K562 (cell line): ENCODE measurements around the gene ERH. TPM values are rescaled to one million over a fixed set of nuclear protein-coding genes. Genes with fewer than 3 reads are reported as not detected.

Experiments used
- ATAC-seq: fragments of 200-7000 bp; cut with Tn5 transposase; 3 replicates; pipeline ENCODE4 v1.9.1; 2020; ENCODE audit warnings: moderate library complexity
- BruUV-seq: library from RNA; stranded (reverse); fragments of 400-500 nt; replicated peaks from 2 replicates; lab custom pipeline; 2021; lab: Mats Ljungman, UMichigan
- CTCF ChIA-PET: fragments of 300-600 bp; formaldehyde crosslinking; extraction: SDS; loops from one replicate; lab custom pipeline; 2021; ENCODE audit warnings: low intra/inter-chr PET ratio; lab: Yijun Ruan, JAX
- POLR2A ChIA-PET: fragments of 300-600, 350-650 bp; sonication (Branson Sonifier 250); formaldehyde crosslinking; extraction: SDS; loops from one replicate; lab custom pipeline; 2021; ENCODE audit warnings: antibody characterized with exemption, inconsistent platforms; lab: Yijun Ruan, JAX
- DNase-seq, 4 experiments: peaks; one replicate each; pipeline versions ENCODE4 v3.0.0 to v3.0.0-alpha.2; 2011 to 2018; ENCODE audit warnings: low spot score in 3 of 4, mixed read lengths in 3 of 4; ENCODE audit errors: extremely low read depth in 1 of 4
- FAIRE-seq: peaks from 2 replicates; lab custom pipeline; 2011; peaks lifted over from hg19 to GRCh38; lab: Jason Lieb, UNC
- H2AFZ ChIP-seq: 2 replicates; pipeline ENCODE4 v1.6.0; 2011; ENCODE audit warnings: low read depth, low read length, control low read depth, inconsistent platforms
- H3K27ac ChIP-seq: fragments of 200-600 bp; 3 replicates; pipeline ENCODE4 v1.8.0; 2011; ENCODE audit warnings: low read depth, mild to moderate bottlenecking, control low read depth, inconsistent platforms, low read length, moderate library complexity, mixed read lengths; ENCODE audit errors: extremely low read depth
- H3K27me3 ChIP-seq, 2 experiments: fragments of 300-600 bp in 1 of 2; 2 replicates in 1 of 2; 3 replicates in 1 of 2; pipeline versions ENCODE4 v1.6.0 to v1.8.0; 2011; ENCODE audit warnings: inconsistent platforms in 2 of 2, low read length in 2 of 2, mild to moderate bottlenecking in 1 of 2, mixed read lengths in 1 of 2, moderate library complexity in 1 of 2; ENCODE audit not compliant: control insufficient read depth in 2 of 2, insufficient read depth in 2 of 2
- H3K36me3 ChIP-seq: fragments of 300-600 bp; 3 replicates; pipeline ENCODE4 v1.8.0; 2011; ENCODE audit warnings: mild to moderate bottlenecking, low read length, inconsistent platforms; ENCODE audit not compliant: control insufficient read depth, insufficient read depth
- H3K4me1 ChIP-seq, 2 experiments: fragments of 200-600 bp in 1 of 2; replicated peaks in 1 of 2; 2 replicates in 1 of 2; 3 replicates in 1 of 2; pipeline versions ENCODE4 v1.5.1 to v1.8.0; 2011; ENCODE audit warnings: inconsistent platforms in 2 of 2, low read length in 2 of 2, mild to moderate bottlenecking in 1 of 2, mixed read lengths in 1 of 2, moderate library complexity in 1 of 2; ENCODE audit not compliant: control insufficient read depth in 2 of 2, insufficient read depth in 2 of 2
- H3K4me2 ChIP-seq: 2 replicates; pipeline ENCODE4 v1.6.1; 2011; ENCODE audit warnings: low read length, control low read depth, inconsistent platforms, mixed read lengths; ENCODE audit not compliant: insufficient read depth
- H3K4me3 ChIP-seq: fragments of 200-600 bp; sonication (generic), shearing (Covaris generic); 2 replicates; pipeline ENCODE4 v1.5.1; 2016; ENCODE audit warnings: control low read depth, inconsistent platforms
- H3K79me2 ChIP-seq: fragments of 200-600 bp; 3 replicates; pipeline ENCODE4 v1.8.0; 2011; ENCODE audit warnings: low read length, inconsistent platforms; ENCODE audit not compliant: control insufficient read depth, insufficient read depth
- H3K9ac ChIP-seq, 2 experiments: 2 replicates each; pipeline versions ENCODE4 v1.6.0 to v1.6.1; 2011; ENCODE audit warnings: low read depth in 2 of 2, low read length in 2 of 2, control low read depth in 1 of 2, inconsistent platforms in 1 of 2, mild to moderate bottlenecking in 1 of 2, mixed read lengths in 1 of 2; ENCODE audit not compliant: insufficient read depth in 1 of 2
- H3K9me1 ChIP-seq: one replicate; pipeline ENCODE4 v1.6.0; 2011; ENCODE audit warnings: inconsistent platforms, mild to moderate bottlenecking, low read length, moderate library complexity; ENCODE audit not compliant: control insufficient read depth, insufficient read depth
- H3K9me3 ChIP-seq: replicated peaks from 2 replicates; pipeline ENCODE4 v1.5.1; 2011; ENCODE audit warnings: low read depth, low read length, inconsistent platforms; ENCODE audit not compliant: control insufficient read depth, insufficient read depth
- H4K20me1 ChIP-seq: replicated peaks from 2 replicates; pipeline ENCODE4 v1.6.1; 2011; ENCODE audit warnings: low read length, inconsistent platforms, mixed read lengths; ENCODE audit not compliant: control insufficient read depth, insufficient read depth
- DMBX1 ChIP-seq: fragments of 250-450 bp; sonication (Bioruptor Pico); IDR thresholded peaks from 2 replicates; pipeline ENCODE4 v1.8.0; 2022; ENCODE audit warnings: inconsistent platforms, mild to moderate bottlenecking, moderate library complexity, borderline replicate concordance
- EP400 ChIP-seq: fragments of 450-650 bp; IDR thresholded peaks from 2 replicates; pipeline ENCODE4 v1.6.1; 2017; ENCODE audit warnings: antibody characterized with exemption, mild to moderate bottlenecking, moderate library complexity
- FOXP4 ChIP-seq: sonication (generic); formaldehyde crosslinking; IDR thresholded peaks from 2 replicates; pipeline ENCODE4 v1.8.0; 2022; ENCODE audit warnings: mild to moderate bottlenecking, missing genetic modification reagents, borderline replicate concordance
- GABPB1 ChIP-seq: sonication (generic); formaldehyde crosslinking; IDR thresholded peaks from 2 replicates; pipeline ENCODE4 v1.8.0; 2022; ENCODE audit warnings: mild to moderate bottlenecking, missing genetic modification reagents
- GTF2B ChIP-seq: IDR thresholded peaks from 2 replicates; pipeline ENCODE4 v1.6.1; 2011; ENCODE audit not compliant: insufficient read length; ENCODE audit errors: extremely low read depth
- HMGXB4 ChIP-seq: sonication (generic); formaldehyde crosslinking; IDR thresholded peaks from 2 replicates; pipeline ENCODE4 v1.8.1; 2023; ENCODE audit warnings: mild to moderate bottlenecking, missing genetic modification reagents
- MCM2 ChIP-seq: fragments of 450-650 bp; IDR thresholded peaks from 2 replicates; pipeline ENCODE4 v1.6.1; 2017; ENCODE audit warnings: low read depth, mild to moderate bottlenecking
- PHB ChIP-seq: fragments of 250-450 bp; sonication (Bioruptor Pico); IDR thresholded peaks from 2 replicates; pipeline ENCODE4 v1.5.0; 2021
- RBM17 ChIP-seq: fragments of 200-400 bp; formaldehyde crosslinking; IDR thresholded peaks from 2 replicates; pipeline ENCODE4 v1.6.1; 2017; ENCODE audit warnings: low read depth, mild to moderate bottlenecking, low read length, borderline replicate concordance
- SETDB1 ChIP-seq: IDR thresholded peaks from one replicate; pipeline ENCODE4 v1.6.1; 2012; ENCODE audit warnings: low read length, control low read depth, inconsistent platforms
- SRSF1 ChIP-seq: fragments of 200-400 bp; formaldehyde crosslinking; IDR thresholded peaks from 2 replicates; pipeline ENCODE4 v1.6.1; 2017; ENCODE audit warnings: mild to moderate bottlenecking, low read depth, low read length, moderate library complexity
- TAF1 ChIP-seq: IDR thresholded peaks from 2 replicates; pipeline ENCODE4 v1.6.1; 2011; ENCODE audit warnings: mild to moderate bottlenecking, low read length, moderate library complexity; ENCODE audit not compliant: insufficient read depth, control insufficient read depth, severe bottlenecking; ENCODE audit errors: extremely low read depth
- VEZF1 ChIP-seq: fragments of 200-800 bp; sonication (Bioruptor generic); IDR thresholded peaks from 2 replicates; pipeline ENCODE4 v1.6.1; 2017; ENCODE audit warnings: missing genetic modification characterization, missing compliant biosample characterization
- ZNF354B ChIP-seq: fragments of 250-450 bp; sonication (Bioruptor Pico); IDR thresholded peaks from 2 replicates; pipeline ENCODE4 v1.4.0; 2020
- WGBS: fragments of 100-300 bp; shearing (Covaris generic); methylation state at CpG from one replicate; pipeline ENCODE4 v1.1.6; 2016; ENCODE audit warnings: low coverage, mixed read lengths; ENCODE audit not compliant: insufficient coverage; ENCODE audit errors: missing lambda C conversion rate; 5-methylcytosine and 5-hydroxymethylcytosine counted together
- in situ Hi-C: fragments of 300-500 bp; cut with MboI; formaldehyde crosslinking; loops from 4 replicates; pipeline ENCODE4 v1.15.0; 2018; ENCODE audit warnings: inconsistent platforms, mixed read lengths
- intact Hi-C: fragments of 100-400 bp; cut with micrococcal nuclease; formaldehyde crosslinking; loops from 2 replicates; pipeline ENCODE4 v1.14.2; 2022
- polyA plus RNA-seq, 8 experiments: library from polyadenylated mRNA; depleted of rRNA in 4 of 8; stranded (reverse) in 5 of 8; unstranded in 3 of 8; fragments of >200 nt; fragmentation: Nextera tagmentation in 2 of 8; fragmentation: Illumina TruSeq in 1 of 8; extraction: Ambion mirVana in 2 of 8; extraction: Trizol in 1 of 8; gene quantifications; 2 replicates each; pipeline versions ENCODE4 v1.2.1 to v1.2.3, GENCODE V29; 2011 to 2014; ENCODE audit warnings: inconsistent platforms in 1 of 8, missing spikeins in 1 of 8
- total RNA-seq, 7 experiments: library from RNA; depleted of rRNA in 6 of 7; stranded (reverse); fragments of >200 nt in 6 of 7; fragmentation: Illumina TruSeq in 2 of 7; extraction: Trizol in 2 of 7; gene quantifications; 2 replicates each; pipeline versions ENCODE4 v1.2.1 to v1.2.3, GENCODE V29; 2011 to 2021; ENCODE audit warnings: low replicate concordance in 1 of 7

The ERH gene
- total and polyA plus RNA-seq, 9 of the 15 experiments (the other 6 are each of a cell fraction or from before 2014, with no cell fraction given): 78.2 to 474 (median 250) TPM

GRCh38 chr14:69387311-69387710 lies 10.8 kb downstream of the ERH start:
- H3K4me2 ChIP-seq: no peak overlapping the region
- H3K79me2 ChIP-seq: peaks cover 94% of the 10 kb centered on the region
- no peaks in the 10 kb centered on the region for H3K9me3 ChIP-seq
- POLR2A ChIA-PET: interaction anchor here (0.6 to 1.7 kb wide), 4 partner anchors 9 to 369 kb away, joined by 3 to 10 read pairs (median 5); partner anchors contain the start of genes ERH and SLC39A9
- peaks cover 9% of the 10 kb centered on the region for H4K20me1 ChIP-seq
- no peak overlapping the region for H2AFZ ChIP-seq
- 97% methylated on average over 3 of the region's 3 CpGs for WGBS
- CTCF ChIA-PET: no interaction called here
- in situ Hi-C loops: no loop called here
- no peak for DNase-seq
- peaks cover 95% of the 10 kb centered on the region for H3K36me3 ChIP-seq
- no peak overlapping the region for H3K9ac ChIP-seq
- no peak overlapping the region for H3K27ac ChIP-seq
- BruUV-seq: no TSS peak
- FAIRE-seq: no peak
- no peak for ATAC-seq
- no peaks in the 10 kb centered on the region for H3K4me1 ChIP-seq
- no peaks in the 10 kb centered on the region for H3K27me3 ChIP-seq
- no peaks in the 10 kb centered on the region for H3K9me1 ChIP-seq
- intact Hi-C loops: no loop called here
- no peak overlapping the region for H3K4me3 ChIP-seq
- TF ChIP-seq GTF2B (no peak), FOXP4 (no peak), MCM2 (no peak), GABPB1 (CRISPR knock-in tag) (no peak), SETDB1 (no peak), PHB (no peak), TAF1 (no peak), SRSF1 (no peak), EP400 (no peak), RBM17 (no peak), DMBX1 (CRISPR knock-in tag) (no peak), ZNF354B (CRISPR knock-in tag) (no peak), HMGXB4 (no peak), VEZF1 (no peak)
